ENCODE results near the gene WDR5B. TPM values are rescaled to one million over a fixed set of nuclear protein-coding genes. Genes with fewer than 3 reads are reported as not detected.

Gene WDR5B
- 6.9 and 7.9 TPM in 2 replicates for total RNA-seq

GRCh38 chr3:122415762-122416654, at the start of gene WDR5B:
TSS of gene WDR5B (minus strand) at chr3:122416062. CDS start at chr3:122415528, 534 bp downstream.

DNA sequence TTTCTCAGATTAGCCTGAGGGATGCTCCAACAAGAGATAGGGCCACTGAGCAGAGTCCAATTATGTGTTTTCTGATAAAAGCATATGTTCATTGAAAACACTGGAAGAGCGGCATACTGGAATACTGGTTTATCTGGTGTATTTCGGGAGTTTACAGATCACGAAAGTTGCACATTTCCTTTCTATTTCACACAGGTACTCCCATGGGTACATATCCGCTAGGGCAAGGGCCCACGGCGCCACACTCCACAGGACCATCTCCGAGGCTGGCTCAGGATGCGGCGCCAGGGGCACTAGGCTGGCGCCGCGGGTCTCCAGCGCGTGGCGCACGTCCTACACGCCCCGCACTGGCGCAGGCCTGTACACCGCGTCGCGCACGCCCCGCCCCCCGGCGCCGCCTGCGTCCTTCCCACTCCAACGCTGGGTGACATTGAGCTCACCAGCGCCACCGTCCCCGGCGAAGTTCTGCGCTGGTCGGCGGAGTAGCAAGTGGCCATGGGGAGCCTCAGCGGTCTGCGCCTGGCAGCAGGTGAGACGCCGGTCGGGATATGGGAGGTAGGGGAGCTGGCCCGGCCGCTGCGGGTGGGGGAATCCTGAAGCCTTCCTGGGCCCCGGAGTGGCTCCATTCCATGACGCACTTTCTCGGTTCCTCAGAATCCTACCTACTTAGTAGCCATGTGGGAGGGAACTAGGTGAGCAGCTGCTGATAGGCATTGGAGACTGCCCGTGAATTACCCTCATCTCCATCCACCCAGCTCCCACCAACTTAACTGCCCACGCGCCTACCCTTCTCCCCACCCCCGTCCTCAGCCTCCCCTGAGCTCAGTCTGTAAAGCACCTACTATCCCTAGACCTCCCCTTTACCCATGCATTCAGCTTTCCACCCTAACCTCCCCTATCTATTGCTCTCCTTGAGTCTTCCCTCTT, 31.8 kb downstream of the WDR5B start, which contains the start of gene FAM162A:
TSS of gene FAM162A (plus strand) at position 412 of the 927 bp plus-strand sequence. CDS start at position 496, 84 bp downstream.

DNA sequence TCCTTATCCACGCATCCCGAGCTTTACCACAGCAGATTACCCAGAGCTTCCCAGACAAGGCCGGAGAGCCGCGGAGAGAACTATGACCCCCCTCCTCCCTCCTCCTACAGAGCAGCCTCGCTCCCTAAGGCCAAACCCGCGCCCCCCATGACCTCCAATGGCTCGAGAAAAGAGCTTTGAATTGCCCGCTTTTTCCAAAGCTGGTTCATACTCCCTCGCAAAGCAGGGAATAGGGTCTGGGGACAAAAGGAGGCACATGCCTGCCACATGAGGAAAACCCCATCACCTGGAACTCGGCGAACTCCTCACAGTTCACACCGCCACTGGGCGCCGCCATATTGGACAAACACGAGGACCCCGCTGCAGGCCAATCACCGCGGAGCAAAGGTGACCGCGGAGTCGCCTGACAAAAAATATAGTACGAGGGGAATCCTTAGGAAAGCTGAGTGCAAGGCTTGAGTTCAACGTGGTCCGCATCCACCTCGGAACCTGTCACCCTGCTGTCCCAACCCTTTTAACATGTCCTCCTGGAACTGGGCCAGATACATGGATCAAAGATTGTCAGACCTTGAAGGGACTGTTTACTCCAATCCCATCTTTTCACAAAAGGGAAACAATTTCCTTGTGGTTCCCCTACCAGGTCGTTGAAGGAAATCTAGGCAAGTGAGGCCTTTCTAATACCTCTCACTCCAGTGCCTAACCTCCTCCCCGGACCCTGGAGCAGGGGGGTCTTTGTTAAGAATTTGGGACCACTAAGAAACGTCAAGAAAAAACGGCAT, 32.8 kb downstream of the WDR5B start, which contains the start of gene MIX23:
TSS of gene MIX23 (minus strand) at position 344 of the 779 bp plus-strand sequence. CDS start at position 337, 7 bp downstream.

Small RNA genes lying within 50 kb of the gene (small RNA-seq; reads per million reads assigned to genes)
- not detected for gene AC083798.1

Other genes starting within 250 kb of the WDR5B start
- under 0.01 TPM in 1 of 2 replicates, not detected in the other for gene CASR, start 232.4 kb downstream of the WDR5B start, total RNA-seq
- gene CSTA, start 90.8 kb downstream of the WDR5B start, total RNA-seq = 0.22 and 0.39 TPM in 2 replicates
- 15.7 and 17.4 TPM in 2 replicates for gene MIX23, start 32.8 kb downstream of the WDR5B start, total RNA-seq
- gene FAM162A, start 31.9 kb downstream of the WDR5B start, total RNA-seq = 4.9 and 6.7 TPM in 2 replicates
- gene KPNA1, start 98.9 kb upstream of the WDR5B start, total RNA-seq = 27.9 and 35.0 TPM in 2 replicates
- 4.1 and 6.7 TPM in 2 replicates for gene PARP9, start 148.2 kb upstream of the WDR5B start, total RNA-seq
- 7.6 and 9.8 TPM in 2 replicates for gene DTX3L, start 148.3 kb upstream of the WDR5B start, total RNA-seq
- under 0.01 TPM in 1 of 2 replicates, not detected in the other for gene PARP15, start 161.6 kb upstream of the WDR5B start, total RNA-seq

Data from placental epithelial cell (primary cell).